ENCODE measurements around the gene ASTN2.

Gene ASTN2

DNA sequence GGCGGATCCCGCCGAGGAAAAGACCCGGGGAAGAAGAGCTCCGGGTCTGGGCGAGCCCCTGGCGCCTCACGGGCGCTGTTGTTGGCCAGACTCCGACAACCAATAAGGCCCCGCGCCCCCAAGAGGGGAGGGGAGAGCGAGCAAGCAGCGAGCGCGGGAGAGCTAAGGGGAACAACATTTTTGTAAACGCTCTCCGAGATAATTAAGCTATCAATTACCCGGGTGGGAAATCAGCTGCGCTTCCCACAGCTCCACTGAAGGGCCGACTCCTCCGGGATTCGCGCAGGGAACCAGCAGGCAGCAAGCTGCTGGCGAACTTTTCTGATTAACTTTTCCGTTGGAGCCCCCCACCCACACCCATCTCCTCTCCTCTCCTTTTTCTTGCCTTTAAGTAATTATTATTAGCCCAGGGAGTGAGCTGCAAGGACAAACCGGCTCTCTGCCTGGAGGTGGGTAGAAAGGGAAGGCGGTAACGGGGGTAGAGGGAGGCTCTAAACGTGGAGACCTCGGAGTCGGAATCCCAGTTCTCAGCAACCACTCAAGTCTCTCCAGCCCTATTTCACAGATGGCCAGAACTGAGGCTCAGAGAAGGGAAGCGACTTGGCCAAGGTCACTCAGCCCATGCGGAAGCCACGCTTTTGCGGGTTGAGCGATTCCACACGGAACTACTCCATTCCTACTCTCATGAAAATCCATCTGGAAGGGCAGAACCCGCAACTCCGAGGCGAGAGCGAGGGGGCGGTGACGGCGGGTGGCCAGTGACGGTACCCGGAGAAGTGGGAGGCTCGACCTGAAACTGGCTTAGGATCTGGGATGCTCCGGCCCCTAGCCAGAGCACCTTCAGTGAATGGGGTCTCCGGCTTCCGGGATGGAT, 1.3 kb downstream of the ASTN2 start:
- DNase-seq = no peak

GRCh38 chr9:117412841-117413240, 2.0 kb downstream of the ASTN2 start:
- DNase-seq = no peak

DNA sequence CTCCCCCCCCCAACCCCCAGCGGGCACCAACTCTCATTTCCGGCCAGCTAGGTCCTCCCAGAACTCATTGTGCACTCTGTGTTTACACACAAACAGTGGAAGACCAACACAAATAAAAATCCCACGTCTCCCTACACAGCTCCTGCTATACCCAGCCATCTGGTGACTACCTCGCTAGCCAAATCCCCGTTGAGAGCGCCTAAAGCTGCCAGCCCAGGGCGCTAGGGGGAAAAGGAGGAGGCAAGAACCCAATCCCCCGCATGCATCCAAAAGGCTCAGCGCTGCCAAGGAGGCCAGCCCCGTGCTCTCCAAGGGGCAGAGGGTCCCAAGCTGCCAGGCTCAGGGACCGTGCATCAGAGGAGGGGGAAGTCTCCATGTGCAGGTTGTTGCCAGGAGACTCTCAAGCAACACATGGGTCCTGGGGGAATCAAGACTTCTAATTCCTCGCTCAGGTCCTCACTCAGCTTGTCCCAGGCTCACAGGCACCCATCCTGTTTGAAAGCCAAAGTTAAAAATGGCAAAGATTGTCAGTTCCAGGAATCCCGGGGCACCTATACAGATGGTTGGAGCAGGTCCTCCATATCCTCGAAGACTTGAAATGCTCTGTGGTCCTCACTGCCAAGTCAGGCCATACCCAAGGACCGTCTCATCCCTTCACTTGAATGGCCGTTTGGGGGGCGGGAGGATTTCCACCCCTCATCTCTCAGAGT, 2.7 kb downstream of the ASTN2 start:
- DNase-seq = no peak

DNA sequence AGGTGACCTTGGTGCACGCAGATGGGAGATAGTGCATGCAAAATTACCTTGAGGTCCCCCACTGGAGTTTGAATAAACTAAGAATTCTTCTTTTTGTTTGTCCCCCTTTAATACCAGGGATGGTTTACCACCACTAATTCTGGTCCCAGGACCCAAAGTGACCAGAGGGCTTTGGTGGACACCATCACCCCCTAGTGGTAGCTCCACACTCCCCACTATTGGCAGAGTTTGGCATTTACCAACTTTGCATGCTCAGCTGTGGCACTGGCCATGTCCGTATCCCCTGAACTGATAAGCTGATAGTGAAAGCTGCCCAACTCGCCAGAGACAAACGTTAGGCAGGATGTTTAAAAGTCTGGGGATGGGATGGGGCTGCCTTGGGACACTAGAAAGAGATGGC, 3.3 kb downstream of the ASTN2 start:
- DNase-seq = no peak

- DNase-seq = no peak
Measured at GRCh38 chr9:117409321-117409720, 5.5 kb downstream of the ASTN2 start.

DNA sequence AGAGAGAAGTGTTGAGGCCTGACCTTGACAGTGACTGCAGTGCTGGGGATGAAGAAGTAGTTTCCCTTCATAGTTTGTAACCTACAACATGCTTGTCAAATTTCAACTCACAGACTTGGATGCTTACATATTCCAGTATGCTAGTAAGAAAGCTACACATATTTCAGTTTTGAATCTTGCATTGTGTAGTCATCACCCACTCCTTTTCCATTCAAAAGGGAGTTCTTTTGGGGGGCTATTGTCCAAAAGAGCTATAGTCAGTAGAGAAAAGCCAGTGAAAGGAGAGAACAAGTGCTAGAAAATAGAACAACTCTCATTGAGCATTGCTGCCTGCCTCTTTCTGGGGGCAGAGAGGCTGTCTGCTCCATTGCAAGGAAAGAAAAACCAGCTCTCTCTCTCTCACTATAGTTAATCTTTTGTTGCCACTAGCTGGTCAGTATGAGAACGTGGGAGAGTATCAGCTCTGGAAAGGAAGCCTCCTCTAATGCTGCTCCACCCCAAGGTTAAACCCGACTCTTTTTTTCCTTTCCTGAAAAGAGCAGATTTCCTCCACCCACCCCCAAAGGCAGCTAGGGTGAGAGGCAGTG, 7.3 kb downstream of the ASTN2 start:
- no peak for DNase-seq

- no peak for DNase-seq
Measured at GRCh38 chr9:117405950-117406705, 8.7 kb downstream of the ASTN2 start.

DNA sequence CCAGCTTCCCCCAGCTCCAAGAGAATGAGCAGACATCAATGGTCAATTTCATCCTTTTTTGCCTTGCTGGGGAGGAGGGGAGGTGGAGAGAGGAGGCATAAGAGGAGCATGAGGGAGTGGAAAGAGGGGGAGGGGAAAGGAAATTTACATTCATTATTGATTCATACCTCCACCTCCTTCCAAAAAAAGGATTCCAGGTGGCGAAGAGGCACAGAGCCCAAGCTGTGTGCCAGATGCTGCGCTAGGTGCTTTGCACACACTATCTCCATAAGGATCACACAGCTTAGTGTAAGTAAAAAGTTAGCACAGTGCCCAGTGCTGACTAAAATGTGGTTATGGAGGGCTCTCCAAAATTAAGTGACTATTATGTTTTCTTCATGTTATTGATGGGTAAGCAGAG, 11.0 kb downstream of the ASTN2 start:
- DNase-seq = no peak

DNA sequence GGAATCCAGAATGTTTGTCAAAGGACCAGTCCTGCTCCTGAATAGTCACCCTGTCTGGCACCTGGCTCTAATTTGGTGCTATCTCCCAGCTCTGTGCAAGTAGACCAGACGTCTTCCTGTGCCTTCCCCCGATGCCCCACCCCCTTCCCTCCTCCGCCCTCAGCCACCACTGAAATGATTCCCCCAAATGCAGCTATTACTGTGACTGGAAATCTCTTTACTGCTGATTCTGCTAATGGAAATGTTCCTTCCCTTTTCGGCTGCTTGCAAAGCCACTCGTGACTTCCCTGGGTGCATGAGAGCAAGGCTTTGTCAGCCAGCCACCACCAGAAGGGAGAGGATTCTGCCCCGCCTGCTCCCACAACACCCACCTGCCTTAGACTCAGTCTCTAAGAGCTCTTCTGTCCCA, 11.4 kb downstream of the ASTN2 start:
- no peak for DNase-seq

GRCh38 chr9:117400171-117400570, 14.7 kb downstream of the ASTN2 start:
- no peak for DNase-seq

DNA sequence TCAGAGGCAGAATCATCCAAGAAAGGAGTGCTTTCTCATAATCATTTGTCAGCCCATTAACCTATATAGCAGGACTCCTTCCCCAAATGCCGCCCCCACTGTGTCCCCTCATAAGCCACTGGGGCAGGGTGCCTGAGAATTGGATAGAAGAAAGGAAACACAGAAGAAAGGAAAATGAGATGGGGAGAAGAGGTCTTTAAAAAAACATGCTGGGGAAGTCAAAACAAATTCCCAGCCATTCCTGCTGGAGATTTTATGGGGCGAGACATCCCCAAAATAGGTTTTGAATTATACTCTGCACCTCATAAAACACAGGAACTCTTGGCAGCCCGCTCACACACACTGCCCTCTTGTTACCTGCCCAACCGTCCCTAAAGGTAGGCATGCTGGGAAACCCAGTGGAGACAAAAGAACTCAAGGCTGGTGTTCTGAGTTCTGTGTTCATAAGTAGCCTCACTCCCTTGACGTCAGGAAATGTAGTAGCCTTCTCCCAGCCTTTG, 19.7 kb downstream of the ASTN2 start:
- DNase-seq = no peak

DNA sequence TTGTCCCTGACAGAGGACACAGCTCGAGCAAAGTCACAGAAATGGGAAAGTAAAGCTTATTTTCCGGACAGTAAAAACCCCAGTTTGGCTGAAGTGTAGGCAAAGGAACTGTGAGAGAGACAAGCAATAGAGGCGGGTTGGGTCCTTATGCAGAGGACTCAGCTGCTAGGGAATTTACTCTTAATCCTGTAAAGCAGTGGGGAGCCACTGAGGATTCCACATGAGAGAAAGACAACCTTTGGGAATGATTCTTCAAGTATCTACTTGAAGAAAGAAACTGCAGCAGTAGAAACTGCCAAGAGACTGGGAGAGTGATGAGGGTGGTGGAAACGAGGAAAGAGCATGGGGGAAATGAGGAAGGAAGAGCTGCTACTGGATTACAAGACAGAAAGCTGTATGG, 20.2 kb downstream of the ASTN2 start:
- no peak for DNase-seq

DNA sequence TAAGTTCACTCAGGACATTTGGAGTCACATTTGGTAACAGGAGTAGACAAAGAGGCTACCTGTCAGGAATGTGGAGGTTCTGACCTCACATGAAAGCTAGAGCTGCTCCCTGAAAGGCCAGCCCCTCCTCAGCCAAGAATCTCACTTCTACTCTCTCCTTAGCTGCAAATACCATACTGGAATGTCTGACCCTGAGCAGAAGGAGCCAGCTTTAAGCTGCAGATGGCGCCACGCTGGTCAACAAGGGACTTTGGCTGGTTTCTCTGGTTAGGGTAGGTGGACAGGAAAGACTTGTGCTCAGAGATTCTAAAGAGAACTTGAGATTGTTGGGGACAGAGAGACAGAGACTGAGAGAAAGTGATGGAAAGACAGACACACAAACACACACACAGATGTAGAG, 21.9 kb downstream of the ASTN2 start:
- DNase-seq = no peak

- DNase-seq = no peak
Measured at GRCh38 chr9:117387422-117387821, 27.4 kb downstream of the ASTN2 start.

DNA sequence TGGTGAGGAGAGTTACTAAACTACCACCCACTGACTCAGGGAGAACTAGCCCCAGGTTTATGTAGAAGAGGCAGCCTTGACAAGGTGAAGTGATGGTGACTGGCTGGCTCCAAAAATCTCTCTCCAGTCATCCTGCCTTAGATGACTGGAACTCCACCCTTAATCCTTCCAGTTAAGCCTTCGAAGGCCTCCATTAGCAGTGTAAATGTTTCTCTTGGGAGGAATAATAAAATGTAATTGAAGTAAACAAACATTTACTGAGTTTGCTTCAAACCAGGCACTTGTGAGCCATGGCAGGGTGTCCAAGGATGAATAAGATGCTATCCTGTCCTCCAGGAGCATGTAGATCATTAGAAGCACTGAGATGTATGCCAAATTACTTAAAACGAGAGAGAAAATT, 35.5 kb downstream of the ASTN2 start:
- DNase-seq = no peak

- DNase-seq = no peak
Measured at GRCh38 chr9:117377046-117377445, 37.8 kb downstream of the ASTN2 start.

DNA sequence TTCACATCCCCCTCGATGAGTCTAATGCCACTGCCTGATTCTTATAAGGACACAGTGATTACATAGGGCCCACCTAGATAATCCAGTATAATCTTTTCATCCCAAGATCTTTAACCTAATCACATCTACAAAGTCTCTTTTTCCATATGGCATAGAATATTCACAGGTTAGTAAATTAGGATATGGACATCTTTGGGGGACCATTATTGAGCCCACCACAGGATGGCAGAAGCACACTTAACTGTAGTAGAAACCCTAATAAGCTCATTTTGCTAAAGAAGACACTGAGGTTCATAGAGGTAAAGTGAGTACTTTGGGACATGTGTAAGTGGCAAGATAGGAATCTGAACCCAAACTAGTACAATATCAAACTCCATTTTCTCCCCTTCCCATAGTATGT, 38.9 kb downstream of the ASTN2 start:
- no peak for DNase-seq

- no peak for DNase-seq
Measured at GRCh38 chr9:117374076-117374725, 40.7 kb downstream of the ASTN2 start.

DNA sequence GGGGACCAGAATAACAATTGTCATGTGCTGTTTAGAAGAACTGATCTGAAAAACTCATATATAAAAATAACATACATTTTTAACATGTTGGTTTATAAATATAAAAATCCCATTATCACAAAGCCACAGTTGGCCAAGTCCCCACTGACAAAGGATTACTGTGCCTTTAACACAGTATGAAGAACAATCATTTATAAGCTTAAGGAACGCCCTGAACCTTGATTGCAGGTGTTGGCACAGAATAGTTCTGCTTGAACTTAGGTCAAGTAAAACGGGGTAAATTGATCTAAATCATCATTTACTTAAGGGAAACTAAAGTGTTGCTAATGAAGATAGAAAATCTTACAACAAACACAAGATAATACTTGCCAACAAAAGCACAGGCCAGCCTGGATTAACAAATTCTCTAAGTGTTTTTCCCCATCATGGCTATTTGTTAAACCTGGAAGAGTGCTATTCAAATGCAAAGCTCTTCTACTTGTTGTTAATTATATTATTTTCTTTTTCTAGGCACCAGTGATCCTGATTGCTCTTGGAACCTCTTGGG, 46.1 kb downstream of the ASTN2 start:
- no peak for DNase-seq

DNA sequence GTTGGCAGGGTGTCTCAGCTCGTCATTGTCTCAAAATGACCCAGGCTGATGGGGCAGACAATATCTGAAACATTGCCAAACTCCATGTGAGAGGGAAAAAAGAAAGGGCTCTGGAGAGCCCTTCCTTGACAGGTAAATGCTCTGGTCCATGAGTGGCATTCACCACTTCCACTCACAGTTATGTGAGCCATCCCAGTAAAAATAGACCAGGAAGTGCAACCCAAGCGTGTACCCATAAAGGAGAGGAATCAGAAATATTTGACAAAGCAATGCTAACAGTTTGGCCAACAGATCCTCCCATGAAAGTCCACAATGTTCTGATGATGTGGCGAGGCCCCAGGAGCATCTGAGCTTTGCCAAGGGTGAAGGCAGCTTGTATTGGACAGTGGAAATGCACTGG, 49.4 kb downstream of the ASTN2 start:
- no peak for DNase-seq

GRCh38 chr9:117363006-117363405, 51.9 kb downstream of the ASTN2 start:
- DNase-seq = no peak

DNA sequence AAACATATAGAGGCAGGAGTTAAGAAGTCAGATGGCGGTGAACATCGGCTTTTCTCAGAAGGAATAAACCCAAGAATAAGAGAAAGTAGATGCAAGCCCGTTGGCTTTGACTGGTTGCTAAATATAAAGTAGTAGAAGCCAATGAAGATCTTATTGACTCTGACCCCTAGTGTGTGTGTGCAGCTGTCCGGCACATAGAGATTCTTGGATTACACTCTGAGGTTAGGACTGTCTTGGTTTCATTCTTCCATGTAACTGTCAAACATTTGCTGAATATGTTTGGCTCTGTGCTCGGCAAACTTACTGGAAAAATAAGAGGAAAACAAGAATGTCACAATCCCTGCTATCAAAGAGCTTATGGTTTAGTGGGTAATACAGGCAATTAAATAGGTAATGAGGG, 54.9 kb downstream of the ASTN2 start:
- no peak for DNase-seq

All from activated CD8-positive, alpha-beta memory T cell treated with anti-CD3 and anti-CD28 coated beads, Interleukin-2, amount 50 U/mL, for 4 hours (primary cell).